H9 (cell line): ENCODE results near the gene IQCE. TPM values are rescaled to one million over a fixed set of nuclear protein-coding genes. Genes with fewer than 3 reads are reported as not detected.
A peak's percentile ranks its signal among the peaks of the same experiment; 100 is the strongest.

Experiments used
- DNase-seq: peaks from one replicate; pipeline ENCODE4 v3.0.0-alpha.2; 2017
- H2AFZ ChIP-seq: one replicate; pipeline ENCODE4 v1.6.1; 2013; ENCODE audit warnings: mild to moderate bottlenecking, low read length, control low read depth, moderate library complexity
- H2AK5ac ChIP-seq: 2 replicates; pipeline ENCODE4 v1.6.1; 2013; ENCODE audit warnings: low read length, control low read depth, mixed read lengths; ENCODE audit not compliant: insufficient read length
- H2BK120ac ChIP-seq: one replicate; pipeline ENCODE4 v1.6.1; 2013; ENCODE audit warnings: low read depth, mild to moderate bottlenecking, low read length, control low read depth, inconsistent platforms; ENCODE audit not compliant: poor library complexity, severe bottlenecking
- H2BK12ac ChIP-seq: 2 replicates; pipeline ENCODE4 v1.6.1; 2013; ENCODE audit warnings: low read length, control low read depth, mixed read lengths, low read depth; ENCODE audit not compliant: insufficient read length
- H2BK15ac ChIP-seq: 2 replicates; pipeline ENCODE4 v1.6.1; 2013; ENCODE audit warnings: low read depth, low read length, control low read depth
- H2BK20ac ChIP-seq: one replicate; pipeline ENCODE4 v1.6.1; 2013; ENCODE audit warnings: low read depth, mild to moderate bottlenecking, low read length, control low read depth, inconsistent platforms; ENCODE audit not compliant: poor library complexity, severe bottlenecking
- H2BK5ac ChIP-seq: 2 replicates; pipeline ENCODE4 v1.6.1; 2013; ENCODE audit warnings: low read length, control low read depth, mixed read lengths; ENCODE audit not compliant: insufficient read length
- H3K14ac ChIP-seq: 2 replicates; pipeline ENCODE4 v1.6.1; 2013; ENCODE audit warnings: low read length, control low read depth; ENCODE audit not compliant: insufficient read depth
- H3K18ac ChIP-seq: 2 replicates; pipeline ENCODE4 v1.6.1; 2013; ENCODE audit warnings: low read depth, mild to moderate bottlenecking, mixed read lengths, low read length, control low read depth; ENCODE audit not compliant: insufficient read length
- H3K23ac ChIP-seq: 2 replicates; pipeline ENCODE4 v1.6.1; 2013; ENCODE audit warnings: low read length, control low read depth, mixed read lengths, low read depth; ENCODE audit not compliant: insufficient read length
- H3K23me2 ChIP-seq: 2 replicates; pipeline ENCODE4 v1.6.1; 2013; ENCODE audit warnings: low read depth, mild to moderate bottlenecking, mixed read lengths, low read length, control low read depth; ENCODE audit not compliant: insufficient read length, poor library complexity, severe bottlenecking
- H3K27ac ChIP-seq: 2 replicates; pipeline ENCODE4 v1.5.1; 2013; ENCODE audit warnings: low read length, control low read depth, mixed read lengths, low read depth; ENCODE audit not compliant: insufficient read length
- H3K27me3 ChIP-seq: 2 replicates; pipeline ENCODE4 v1.6.1; 2013; ENCODE audit warnings: low read length, control low read depth, inconsistent platforms; ENCODE audit not compliant: insufficient read depth
- H3K4ac ChIP-seq: 2 replicates; pipeline ENCODE4 v1.6.1; 2013; ENCODE audit warnings: low read depth, mild to moderate bottlenecking, control low read depth, inconsistent platforms, low read length, moderate library complexity
- H3K4me1 ChIP-seq: 2 replicates; pipeline ENCODE4 v1.6.1; 2013; ENCODE audit warnings: low read length, control low read depth, inconsistent platforms; ENCODE audit not compliant: insufficient read depth
- H3K4me2 ChIP-seq: 2 replicates; pipeline ENCODE4 v1.6.1; 2013; ENCODE audit warnings: low read length, control low read depth, mixed read lengths; ENCODE audit not compliant: insufficient read length, insufficient read depth
- H3K56ac ChIP-seq: 2 replicates; pipeline ENCODE4 v1.6.1; 2013; ENCODE audit warnings: low read depth, mild to moderate bottlenecking, mixed read lengths, low read length, control low read depth; ENCODE audit not compliant: insufficient read length
- H3K79me1 ChIP-seq: 2 replicates; pipeline ENCODE4 v1.6.1; 2013; ENCODE audit warnings: low read depth, mild to moderate bottlenecking, moderate library complexity, low read length, control low read depth, inconsistent platforms; ENCODE audit not compliant: insufficient read depth, poor library complexity, severe bottlenecking
- H3K79me2 ChIP-seq: 2 replicates; pipeline ENCODE4 v1.6.1; 2013; ENCODE audit warnings: low read length, control low read depth, inconsistent platforms; ENCODE audit not compliant: insufficient read depth
- H3K9ac ChIP-seq: 2 replicates; pipeline ENCODE4 v1.6.1; 2013; ENCODE audit warnings: low read length, control low read depth, mixed read lengths; ENCODE audit not compliant: insufficient read length; ENCODE audit errors: extremely low read depth
- H3K9me3 ChIP-seq: one replicate; pipeline ENCODE4 v1.6.1; 2013; ENCODE audit warnings: low read depth, low read length, inconsistent platforms; ENCODE audit not compliant: control insufficient read depth
- H3T11ph ChIP-seq: one replicate; pipeline ENCODE4 v1.6.1; 2013; ENCODE audit warnings: mild to moderate bottlenecking, low read length, control low read depth, inconsistent platforms
- H4K20me1 ChIP-seq: one replicate; pipeline ENCODE4 v1.6.1; 2013; ENCODE audit not compliant: control insufficient read depth, insufficient read length, insufficient read depth
- H4K5ac ChIP-seq: 2 replicates; pipeline ENCODE4 v1.6.1; 2013; ENCODE audit warnings: low read depth, mild to moderate bottlenecking, mixed read lengths, low read length, control low read depth; ENCODE audit not compliant: insufficient read length
- H4K8ac ChIP-seq: replicated peaks from 2 replicates; pipeline ENCODE4 v1.6.1; 2013; ENCODE audit warnings: low read length, control low read depth, mixed read lengths, low read depth; ENCODE audit not compliant: insufficient read length
- H4K91ac ChIP-seq: 2 replicates; pipeline ENCODE4 v1.6.1; 2013; ENCODE audit warnings: low read depth, mild to moderate bottlenecking, moderate library complexity, mixed read lengths, low read length, control low read depth; ENCODE audit not compliant: insufficient read length
- H3K27ac Mint-ChIP-seq, 3 experiments: 2 replicates in 2 of 3; 3 replicates in 1 of 3; pipeline ENCODE4 v1.8.0; 2020 to 2021; ENCODE audit warnings: mixed read lengths in 3 of 3, mild to moderate bottlenecking in 1 of 3, moderate library complexity in 1 of 3
- H3K27me3 Mint-ChIP-seq: 2 replicates; pipeline ENCODE4 v1.8.0; 2021; ENCODE audit warnings: low read depth, mild to moderate bottlenecking, moderate library complexity, mixed read lengths
- H3K36me3 Mint-ChIP-seq, 3 experiments: 2 replicates in 2 of 3; 3 replicates in 1 of 3; pipeline ENCODE4 v1.8.0; 2020 to 2021; ENCODE audit warnings: low read depth in 3 of 3, mixed read lengths in 3 of 3; ENCODE audit not compliant: insufficient read depth in 1 of 3
- H3K4me1 Mint-ChIP-seq, 2 experiments: 2 replicates each; pipeline ENCODE4 v1.8.0; 2020; ENCODE audit warnings: mixed read lengths in 2 of 2
- H3K4me3 Mint-ChIP-seq, 2 experiments: 2 replicates in 1 of 2; 3 replicates in 1 of 2; pipeline ENCODE4 v1.8.0; 2020 to 2021; ENCODE audit warnings: mild to moderate bottlenecking in 2 of 2, mixed read lengths in 2 of 2, moderate library complexity in 1 of 2
- H3K9me3 Mint-ChIP-seq, 2 experiments: 2 replicates in 1 of 2; 3 replicates in 1 of 2; pipeline ENCODE4 v1.8.0; 2020; ENCODE audit warnings: mild to moderate bottlenecking in 2 of 2, mixed read lengths in 2 of 2, moderate library complexity in 1 of 2
- WGBS: extraction: QIAGEN DNeasy Blood & Tissue Kit; methylation state at CpG from one replicate; pipeline ENCODE4 v1.1.7; 2013; ENCODE audit warnings: missing lambda C conversion rate, low lambda C conversion rate, mixed read lengths; ENCODE audit not compliant: insufficient read length; ENCODE audit errors: extremely low coverage; 5-methylcytosine and 5-hydroxymethylcytosine counted together
- total RNA-seq: library from RNA; stranded (reverse); gene quantifications from 2 replicates; pipeline ENCODE4 v1.2.1, GENCODE V29; 2021
- TF ChIP-seq, protein P1 (sequence below): fragments of 200-600 bp; sonication (generic); conservative IDR thresholded peaks from 3 replicates; pipeline ENCODE4 v1.8.0; 2021; ENCODE audit warnings: antibody characterized with exemption, mild to moderate bottlenecking

Gene IQCE
- total RNA-seq, 1 experiment from 2014 or later, result 7.0 TPM

DNA sequence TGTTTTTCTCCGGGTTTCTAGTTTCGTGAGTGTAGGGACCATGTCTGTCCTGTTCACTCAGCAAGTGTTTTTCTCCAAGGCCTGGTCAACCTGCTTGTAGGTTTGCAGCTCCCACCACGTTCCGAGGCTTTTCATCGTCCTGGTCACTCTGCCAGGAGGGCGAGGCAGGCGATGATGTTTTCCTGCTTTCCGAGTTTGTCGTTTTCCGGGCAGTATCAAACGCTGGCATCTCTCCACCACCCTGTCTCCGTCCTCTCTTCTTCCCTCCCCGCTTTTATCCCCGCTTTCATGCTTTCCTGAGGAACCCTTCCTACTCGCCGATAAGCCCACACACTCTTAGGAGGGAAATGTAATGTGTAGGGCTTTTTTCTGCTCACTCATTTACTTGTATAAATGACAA, 11.2 kb downstream of the IQCE start:
- H3K27me3 Mint-ChIP-seq, result no peaks in the 10 kb centered on the region
- no peak overlapping the region for H3K56ac ChIP-seq
- no peaks in the 10 kb centered on the region for H3K27me3 ChIP-seq
- H4K20me1 ChIP-seq, result no peaks in the 10 kb centered on the region
- no CpG with 5 or more reads among the region's 16 CpGs for WGBS
- no peak overlapping the region for H3K14ac ChIP-seq
- no peak overlapping the region for H3K4me3 Mint-ChIP-seq
- no peak overlapping the region for H3K27ac ChIP-seq
- TF ChIP-seq, protein P1, sequence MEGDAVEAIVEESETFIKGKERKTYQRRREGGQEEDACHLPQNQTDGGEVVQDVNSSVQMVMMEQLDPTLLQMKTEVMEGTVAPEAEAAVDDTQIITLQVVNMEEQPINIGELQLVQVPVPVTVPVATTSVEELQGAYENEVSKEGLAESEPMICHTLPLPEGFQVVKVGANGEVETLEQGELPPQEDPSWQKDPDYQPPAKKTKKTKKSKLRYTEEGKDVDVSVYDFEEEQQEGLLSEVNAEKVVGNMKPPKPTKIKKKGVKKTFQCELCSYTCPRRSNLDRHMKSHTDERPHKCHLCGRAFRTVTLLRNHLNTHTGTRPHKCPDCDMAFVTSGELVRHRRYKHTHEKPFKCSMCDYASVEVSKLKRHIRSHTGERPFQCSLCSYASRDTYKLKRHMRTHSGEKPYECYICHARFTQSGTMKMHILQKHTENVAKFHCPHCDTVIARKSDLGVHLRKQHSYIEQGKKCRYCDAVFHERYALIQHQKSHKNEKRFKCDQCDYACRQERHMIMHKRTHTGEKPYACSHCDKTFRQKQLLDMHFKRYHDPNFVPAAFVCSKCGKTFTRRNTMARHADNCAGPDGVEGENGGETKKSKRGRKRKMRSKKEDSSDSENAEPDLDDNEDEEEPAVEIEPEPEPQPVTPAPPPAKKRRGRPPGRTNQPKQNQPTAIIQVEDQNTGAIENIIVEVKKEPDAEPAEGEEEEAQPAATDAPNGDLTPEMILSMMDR, result no peak
- no peak overlapping the region for H4K5ac ChIP-seq
- no peak overlapping the region for H3K4me2 ChIP-seq
- H3K79me2 ChIP-seq, result no peaks in the 10 kb centered on the region
- DNase-seq, result no peak
- no peak overlapping the region for H4K91ac ChIP-seq
- H3K9me3 ChIP-seq, result no peaks in the 10 kb centered on the region
- no peaks in the 10 kb centered on the region for H3K79me1 ChIP-seq
- no peak overlapping the region for H2AK5ac ChIP-seq
- no peaks in the 10 kb centered on the region for H3K23me2 ChIP-seq
- H2BK15ac ChIP-seq, result no peak overlapping the region
- no peaks in the 10 kb centered on the region; a peak in 1 of 7 replicates for H3K36me3 Mint-ChIP-seq
- H2BK20ac ChIP-seq, result no peak overlapping the region
- H2BK120ac ChIP-seq, result no peak overlapping the region
- H4K8ac ChIP-seq, result no peak overlapping the region
- peaks cover 9 to 15% of the 10 kb centered on the region in 2 experiments for H3K4me1 Mint-ChIP-seq
- peak overlapping the region in 1 of 3 experiments; percentile 15; a peak in 2 of 7 replicates for H3K27ac Mint-ChIP-seq
- no peak overlapping the region for H3K4ac ChIP-seq
- H3T11ph ChIP-seq, result no peak overlapping the region
- H2AFZ ChIP-seq, result no peak overlapping the region
- no peak overlapping the region for H2BK12ac ChIP-seq
- H3K9ac ChIP-seq, result no peak overlapping the region
- H3K23ac ChIP-seq, result no peak overlapping the region
- no peaks in the 10 kb centered on the region for H3K9me3 Mint-ChIP-seq
- no peaks in the 10 kb centered on the region for H3K4me1 ChIP-seq
- no peak overlapping the region for H2BK5ac ChIP-seq
- H3K18ac ChIP-seq, result no peak overlapping the region
